ENCODE measurements around the gene RASSF7.

DNA sequence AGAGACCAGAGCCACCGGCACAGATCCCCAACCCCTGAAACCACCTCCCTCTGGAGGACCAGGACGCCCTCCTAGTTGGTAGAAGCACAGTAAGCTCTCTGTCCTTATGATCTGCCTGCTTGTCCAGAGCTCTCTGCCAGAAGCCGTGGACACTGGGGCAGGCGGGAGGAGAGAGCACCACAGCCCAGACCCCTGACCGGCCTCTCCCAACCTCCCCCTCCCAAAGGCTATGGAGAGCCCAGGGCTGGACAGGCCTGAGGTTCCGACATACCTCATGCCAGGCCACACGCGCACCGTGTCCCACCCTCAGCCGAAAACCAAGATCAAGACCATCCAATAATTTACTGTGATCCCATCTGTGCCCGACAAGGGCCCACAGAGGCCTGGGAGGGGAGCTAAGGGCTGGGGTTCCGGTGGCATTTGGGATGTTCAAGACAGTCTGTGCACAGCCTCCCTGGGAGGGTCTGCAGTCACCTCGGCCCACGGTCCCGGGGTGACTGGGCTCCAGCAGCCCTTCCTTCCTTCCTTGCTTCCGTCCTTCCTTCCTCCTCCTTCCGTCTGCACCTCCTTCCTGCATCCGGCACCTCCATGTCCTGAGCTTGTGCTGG is 28.7 kb upstream of the RASSF7 start:
- no peak for TF ChIP-seq ZNF138 (CRISPR knock-in tag; conservative IDR thresholded peaks at IDR 0.05)
- TF ChIP-seq CBFB (CRISPR knock-in tag; IDR thresholded peaks at IDR 0.05; ENCODE audit: low read depth) = no peak
- TF ChIP-seq, protein P1, sequence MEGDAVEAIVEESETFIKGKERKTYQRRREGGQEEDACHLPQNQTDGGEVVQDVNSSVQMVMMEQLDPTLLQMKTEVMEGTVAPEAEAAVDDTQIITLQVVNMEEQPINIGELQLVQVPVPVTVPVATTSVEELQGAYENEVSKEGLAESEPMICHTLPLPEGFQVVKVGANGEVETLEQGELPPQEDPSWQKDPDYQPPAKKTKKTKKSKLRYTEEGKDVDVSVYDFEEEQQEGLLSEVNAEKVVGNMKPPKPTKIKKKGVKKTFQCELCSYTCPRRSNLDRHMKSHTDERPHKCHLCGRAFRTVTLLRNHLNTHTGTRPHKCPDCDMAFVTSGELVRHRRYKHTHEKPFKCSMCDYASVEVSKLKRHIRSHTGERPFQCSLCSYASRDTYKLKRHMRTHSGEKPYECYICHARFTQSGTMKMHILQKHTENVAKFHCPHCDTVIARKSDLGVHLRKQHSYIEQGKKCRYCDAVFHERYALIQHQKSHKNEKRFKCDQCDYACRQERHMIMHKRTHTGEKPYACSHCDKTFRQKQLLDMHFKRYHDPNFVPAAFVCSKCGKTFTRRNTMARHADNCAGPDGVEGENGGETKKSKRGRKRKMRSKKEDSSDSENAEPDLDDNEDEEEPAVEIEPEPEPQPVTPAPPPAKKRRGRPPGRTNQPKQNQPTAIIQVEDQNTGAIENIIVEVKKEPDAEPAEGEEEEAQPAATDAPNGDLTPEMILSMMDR (IDR thresholded peaks at IDR 0.05) = no peak
- TF ChIP-seq, protein P2, sequence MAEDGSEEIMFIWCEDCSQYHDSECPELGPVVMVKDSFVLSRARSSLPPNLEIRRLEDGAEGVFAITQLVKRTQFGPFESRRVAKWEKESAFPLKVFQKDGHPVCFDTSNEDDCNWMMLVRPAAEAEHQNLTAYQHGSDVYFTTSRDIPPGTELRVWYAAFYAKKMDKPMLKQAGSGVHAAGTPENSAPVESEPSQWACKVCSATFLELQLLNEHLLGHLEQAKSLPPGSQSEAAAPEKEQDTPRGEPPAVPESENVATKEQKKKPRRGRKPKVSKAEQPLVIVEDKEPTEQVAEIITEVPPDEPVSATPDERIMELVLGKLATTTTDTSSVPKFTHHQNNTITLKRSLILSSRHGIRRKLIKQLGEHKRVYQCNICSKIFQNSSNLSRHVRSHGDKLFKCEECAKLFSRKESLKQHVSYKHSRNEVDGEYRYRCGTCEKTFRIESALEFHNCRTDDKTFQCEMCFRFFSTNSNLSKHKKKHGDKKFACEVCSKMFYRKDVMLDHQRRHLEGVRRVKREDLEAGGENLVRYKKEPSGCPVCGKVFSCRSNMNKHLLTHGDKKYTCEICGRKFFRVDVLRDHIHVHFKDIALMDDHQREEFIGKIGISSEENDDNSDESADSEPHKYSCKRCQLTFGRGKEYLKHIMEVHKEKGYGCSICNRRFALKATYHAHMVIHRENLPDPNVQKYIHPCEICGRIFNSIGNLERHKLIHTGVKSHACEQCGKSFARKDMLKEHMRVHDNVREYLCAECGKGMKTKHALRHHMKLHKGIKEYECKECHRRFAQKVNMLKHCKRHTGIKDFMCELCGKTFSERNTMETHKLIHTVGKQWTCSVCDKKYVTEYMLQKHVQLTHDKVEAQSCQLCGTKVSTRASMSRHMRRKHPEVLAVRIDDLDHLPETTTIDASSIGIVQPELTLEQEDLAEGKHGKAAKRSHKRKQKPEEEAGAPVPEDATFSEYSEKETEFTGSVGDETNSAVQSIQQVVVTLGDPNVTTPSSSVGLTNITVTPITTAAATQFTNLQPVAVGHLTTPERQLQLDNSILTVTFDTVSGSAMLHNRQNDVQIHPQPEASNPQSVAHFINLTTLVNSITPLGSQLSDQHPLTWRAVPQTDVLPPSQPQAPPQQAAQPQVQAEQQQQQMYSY (CRISPR knock-in tag; IDR thresholded peaks at IDR 0.05) = no peak
- TF ChIP-seq, protein P3, sequence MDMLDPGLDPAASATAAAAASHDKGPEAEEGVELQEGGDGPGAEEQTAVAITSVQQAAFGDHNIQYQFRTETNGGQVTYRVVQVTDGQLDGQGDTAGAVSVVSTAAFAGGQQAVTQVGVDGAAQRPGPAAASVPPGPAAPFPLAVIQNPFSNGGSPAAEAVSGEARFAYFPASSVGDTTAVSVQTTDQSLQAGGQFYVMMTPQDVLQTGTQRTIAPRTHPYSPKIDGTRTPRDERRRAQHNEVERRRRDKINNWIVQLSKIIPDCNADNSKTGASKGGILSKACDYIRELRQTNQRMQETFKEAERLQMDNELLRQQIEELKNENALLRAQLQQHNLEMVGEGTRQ (CRISPR knock-in tag; IDR thresholded peaks at IDR 0.05) = no peak
